Subcutaneous abdominal adipose tissue (tissue), 5 donors: Measurements from ENCODE around the gene RHOBTB1.

ENCODE experiments used
- H3K27ac ChIP-seq: one replicate; pipeline ENCODE4 v1.7.0; 2013; ENCODE audit warnings: low read depth, mild to moderate bottlenecking, inconsistent platforms, low read length, moderate library complexity
- H3K27me3 ChIP-seq, 5 donors: one replicate each; pipeline ENCODE4 v1.7.0; 2013; ENCODE audit warnings: low read length in 5 of 5, inconsistent platforms in 1 of 5; ENCODE audit not compliant: control insufficient read depth in 5 of 5, insufficient read depth in 4 of 5
- H3K36me3 ChIP-seq, 5 donors: one replicate each; pipeline ENCODE4 v1.7.0; 2013; ENCODE audit warnings: low read length in 5 of 5; ENCODE audit not compliant: control insufficient read depth in 5 of 5, insufficient read depth in 5 of 5
- H3K4me1 ChIP-seq, 5 donors: one replicate each; pipeline ENCODE4 v1.7.0; 2013; ENCODE audit warnings: low read length in 5 of 5, mild to moderate bottlenecking in 3 of 5, moderate library complexity in 1 of 5; ENCODE audit not compliant: control insufficient read depth in 5 of 5, insufficient read depth in 5 of 5
- H3K4me3 ChIP-seq, 5 donors: one replicate each; pipeline ENCODE4 v1.7.0; 2013; ENCODE audit warnings: low read length in 5 of 5, low read depth in 1 of 5
- H3K9ac ChIP-seq, 5 donors: one replicate each; pipeline ENCODE4 v1.7.0; 2013; ENCODE audit warnings: low read length in 5 of 5, mild to moderate bottlenecking in 4 of 5, moderate library complexity in 3 of 5
- H3K9me3 ChIP-seq, 5 donors: one replicate each; pipeline ENCODE4 v1.7.0; 2013; ENCODE audit warnings: low read length in 5 of 5; ENCODE audit not compliant: control insufficient read depth in 5 of 5
- donor health status: healthy.
- donor health status: healthy.
- donor health status: healthy.
- donor health status: healthy.
- donor health status: healthy.

The RHOBTB1 gene

GRCh38 chr10:60965696-60966095, 21.7 kb upstream of the RHOBTB1 start:
- Histone ChIP-seq H3K9ac (no peak overlapping the region), H3K4me1 (peaks cover 0 to 16% (median 10%) of the 10 kb centered on the region in 5 donors), H3K4me3 (no peak overlapping the region), H3K9me3 (no peaks in the 10 kb centered on the region), H3K27ac (no peak overlapping the region), H3K36me3 (no peaks in the 10 kb centered on the region), H3K27me3 (no peaks in the 10 kb centered on the region)

- Histone ChIP-seq H3K9me3 (no peaks in the 10 kb centered on the region), H3K4me3 (peak overlapping the region in 1 of 5 donors; percentile 25), H3K9ac (peak overlapping the region in 2 of 5 donors; percentile 29 to 63), H3K4me1 (peaks cover 0 to 13% (median 10%) of the 10 kb centered on the region in 5 donors), H3K36me3 (no peaks in the 10 kb centered on the region), H3K27me3 (no peaks in the 10 kb centered on the region), H3K27ac (peak overlapping the region; percentile 78)
Measured at GRCh38 chr10:60964257-60965235, 20.6 kb upstream of the RHOBTB1 start.

- H3K9ac ChIP-seq = no peak overlapping the region
Measured at GRCh38 chr10:60963441-60964256, 19.7 kb upstream of the RHOBTB1 start.

GRCh38 chr10:60962946-60963345, 19.0 kb upstream of the RHOBTB1 start:
- H3K9me3 ChIP-seq = no peaks in the 10 kb centered on the region
- no peaks in the 10 kb centered on the region for H3K36me3 ChIP-seq
- H3K4me3 ChIP-seq = no peak overlapping the region
- no peak overlapping the region for H3K27ac ChIP-seq
- peaks cover 0 to 13% (median 11%) of the 10 kb centered on the region in 5 donors for H3K4me1 ChIP-seq
- no peaks in the 10 kb centered on the region for H3K27me3 ChIP-seq
- H3K9ac ChIP-seq = no peak overlapping the region

More at GRCh38 chr10:60963441-60964256, 19.7 kb upstream of the RHOBTB1 start:
- no peaks in the 10 kb centered on the region for H3K36me3 ChIP-seq
- H3K4me3 ChIP-seq = no peak overlapping the region
- H3K4me1 ChIP-seq = peaks cover 0 to 13% (median 11%) of the 10 kb centered on the region in 5 donors
- no peaks in the 10 kb centered on the region for H3K27me3 ChIP-seq
- H3K27ac ChIP-seq = peak overlapping the region; percentile 8
- no peaks in the 10 kb centered on the region for H3K9me3 ChIP-seq

GRCh38 chr10:60960913-60961312, 16.9 kb upstream of the RHOBTB1 start:
- Histone ChIP-seq H3K9me3 (no peaks in the 10 kb centered on the region), H3K4me1 (peaks cover 0 to 13% (median 11%) of the 10 kb centered on the region in 5 donors), H3K4me3 (no peak overlapping the region)

GRCh38 chr10:60960031-60960430, 16.0 kb upstream of the RHOBTB1 start:
- H3K36me3 ChIP-seq = no peaks in the 10 kb centered on the region
- H3K27me3 ChIP-seq = no peaks in the 10 kb centered on the region
- no peak overlapping the region for H3K27ac ChIP-seq
- H3K9ac ChIP-seq = no peak overlapping the region
- peaks cover 0 to 13% (median 11%) of the 10 kb centered on the region in 5 donors for H3K4me1 ChIP-seq
- no peak overlapping the region for H3K4me3 ChIP-seq
- no peaks in the 10 kb centered on the region for H3K9me3 ChIP-seq

More at GRCh38 chr10:60960913-60961312, 16.9 kb upstream of the RHOBTB1 start:
- Histone ChIP-seq H3K27ac (no peak overlapping the region), H3K9ac (no peak overlapping the region), H3K36me3 (no peaks in the 10 kb centered on the region), H3K27me3 (no peaks in the 10 kb centered on the region)

- H3K9me3 ChIP-seq = no peaks in the 10 kb centered on the region
- no peaks in the 10 kb centered on the region for H3K27me3 ChIP-seq
- H3K27ac ChIP-seq = no peak overlapping the region
- H3K36me3 ChIP-seq = no peaks in the 10 kb centered on the region
- peaks cover 0 to 15% (median 6%) of the 10 kb centered on the region in 5 donors for H3K4me1 ChIP-seq
- no peak overlapping the region for H3K9ac ChIP-seq
- H3K4me3 ChIP-seq = no peak overlapping the region
Measured at GRCh38 chr10:60958892-60959601, 15.1 kb upstream of the RHOBTB1 start.

GRCh38 chr10:60957667-60958221, 13.8 kb upstream of the RHOBTB1 start:
- Histone ChIP-seq H3K4me1 (peaks cover 0 to 13% (median 0%) of the 10 kb centered on the region in 5 donors), H3K4me3 (no peak overlapping the region), H3K27me3 (no peaks in the 10 kb centered on the region), H3K27ac (no peak overlapping the region), H3K36me3 (no peaks in the 10 kb centered on the region), H3K9me3 (no peaks in the 10 kb centered on the region), H3K9ac (no peak overlapping the region)

- peaks cover 0 to 13% (median 0%) of the 10 kb centered on the region in 5 donors for H3K4me1 ChIP-seq
- no peak overlapping the region for H3K4me3 ChIP-seq
- no peak overlapping the region for H3K9ac ChIP-seq
- no peak overlapping the region for H3K27ac ChIP-seq
- no peaks in the 10 kb centered on the region for H3K36me3 ChIP-seq
- no peaks in the 10 kb centered on the region for H3K27me3 ChIP-seq
- no peaks in the 10 kb centered on the region for H3K9me3 ChIP-seq
Measured at GRCh38 chr10:60955957-60956425, 12.0 kb upstream of the RHOBTB1 start.
